HG03457 (cell line): ENCODE measurements around the gene CCL5.
A peak's percentile ranks its signal among the peaks of the same experiment; 100 is the strongest.

Experiments used
- ATAC-seq: cut with Tn5 transposase; IDR thresholded peaks from one replicate; pipeline ENCODE4 v1.9.1; 2021; ENCODE audit warnings: moderate number of reproducible peaks; ENCODE audit not compliant: unreplicated experiment

The CCL5 gene

GRCh38 chr17:35879773-35880654 is at the start of gene CCL5:
CCL5 (minus strand) TSS chr17:35880360.
- peak; percentile 73 for ATAC-seq

GRCh38 chr17:35927714-35928113 is 47.6 kb upstream of the CCL5 start:
- ATAC-seq: no peak

- no peak for ATAC-seq
These were observed 43.5 kb upstream of the CCL5 start for GRCh38 chr17:35923609-35924114.

DNA sequence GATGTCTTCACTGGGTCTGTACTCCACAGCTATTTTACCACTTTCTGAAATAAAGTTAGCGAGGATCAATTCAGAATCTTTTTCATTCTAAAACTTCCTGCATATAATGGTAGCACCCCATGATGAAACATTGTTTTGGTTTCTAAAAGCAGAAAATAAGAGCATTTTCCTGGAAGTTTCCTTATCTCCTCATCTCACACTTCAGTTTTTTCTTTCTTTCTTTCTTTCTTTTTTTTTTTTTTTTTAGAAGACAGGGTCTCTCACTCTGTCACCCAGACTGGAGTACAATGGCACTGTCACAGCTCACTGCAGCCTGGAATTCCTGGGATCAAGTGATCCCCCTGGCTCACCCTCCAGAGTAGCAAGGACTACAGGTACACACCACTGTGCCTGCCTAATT is 40.1 kb upstream of the CCL5 start:
- no peak for ATAC-seq

GRCh38 chr17:35918665-35919064 is 38.5 kb upstream of the CCL5 start:
- no peak for ATAC-seq

- ATAC-seq: no peak
These were observed 37.5 kb upstream of the CCL5 start for GRCh38 chr17:35917519-35918213.

DNA sequence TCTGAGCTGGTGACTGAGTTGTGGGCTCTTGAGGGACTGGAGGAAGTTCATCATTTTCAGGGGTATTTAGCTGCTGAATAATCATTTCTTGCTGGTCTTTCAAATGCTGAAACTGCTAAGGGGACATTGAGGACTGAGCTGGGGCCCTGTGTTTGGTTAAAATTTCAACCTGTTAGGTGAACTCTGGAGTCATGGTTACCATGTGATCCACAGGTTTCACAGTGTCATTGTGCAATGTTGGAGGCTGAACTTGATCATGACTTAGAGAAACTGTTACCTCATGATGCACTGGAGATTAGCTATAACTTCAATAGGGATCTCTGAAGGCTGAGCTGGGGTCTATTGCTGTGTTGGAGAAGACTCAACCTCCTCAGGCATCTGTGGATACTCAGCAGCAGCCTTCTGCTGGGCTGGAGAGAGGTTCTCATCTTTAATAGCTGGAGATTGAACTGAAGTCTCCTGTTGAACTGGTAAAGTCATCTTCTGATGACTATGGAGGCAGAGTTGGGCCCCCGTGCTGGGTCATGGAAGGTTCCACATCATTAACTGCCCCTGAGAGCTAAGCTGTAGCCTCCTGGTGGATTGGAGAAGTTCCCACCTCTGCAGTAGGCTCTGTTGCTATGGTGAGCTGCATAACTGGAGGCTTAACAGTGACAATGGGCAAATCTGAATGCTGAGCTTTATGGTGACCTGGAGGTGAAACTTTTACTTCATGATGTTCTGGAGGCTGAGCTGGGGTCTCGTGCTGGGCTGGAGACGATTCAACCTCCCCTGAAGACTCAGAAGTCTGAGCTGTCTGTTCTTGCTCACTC is 35.2 kb upstream of the CCL5 start:
- ATAC-seq: no peak

DNA sequence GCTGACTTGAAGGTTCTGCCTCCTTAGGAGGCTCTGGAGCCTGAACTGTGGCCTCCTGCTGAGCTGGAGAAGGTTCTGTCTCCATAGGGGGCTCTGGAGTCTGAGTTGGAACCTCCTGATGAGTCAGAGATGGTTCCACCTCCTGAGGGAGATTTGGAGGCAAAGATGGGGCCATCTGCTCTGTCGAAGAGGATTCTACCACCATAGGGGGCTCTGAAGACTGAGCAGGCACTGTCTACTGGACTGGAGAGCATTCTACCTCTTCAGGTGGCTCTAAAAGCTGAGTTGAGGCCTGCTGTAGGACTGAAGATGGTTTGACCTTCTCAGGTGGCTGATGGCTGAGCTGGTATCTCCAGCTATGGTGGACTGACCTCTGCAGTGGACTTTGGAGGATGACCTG is 34.2 kb upstream of the CCL5 start:
- no peak for ATAC-seq

DNA sequence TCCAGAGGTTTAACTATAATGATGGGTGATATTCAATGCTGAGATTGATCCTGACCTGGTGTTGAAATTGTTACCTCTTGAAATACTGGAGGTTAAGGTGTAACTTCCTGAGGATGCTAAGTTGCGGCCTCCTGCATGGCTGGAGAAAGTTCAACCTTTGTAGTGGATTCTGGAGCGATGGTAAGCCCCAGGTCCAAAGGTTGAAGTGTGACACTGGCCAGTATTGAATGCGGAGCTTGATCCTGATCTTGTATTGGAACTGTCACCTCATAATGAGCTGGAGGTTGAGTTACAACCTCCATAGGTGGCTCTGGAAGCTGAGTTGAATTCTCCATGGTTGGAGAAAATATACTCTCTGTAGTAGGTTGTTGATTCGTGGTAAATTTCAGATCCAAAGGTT is 33.4 kb upstream of the CCL5 start:
- ATAC-seq: no peak

GRCh38 chr17:35912942-35913341 is 32.8 kb upstream of the CCL5 start:
- no peak for ATAC-seq

GRCh38 chr17:35912339-35912912 is 32.3 kb upstream of the CCL5 start:
- no peak for ATAC-seq

- no peak for ATAC-seq
These were observed 29.2 kb upstream of the CCL5 start for GRCh38 chr17:35909408-35909807.

DNA sequence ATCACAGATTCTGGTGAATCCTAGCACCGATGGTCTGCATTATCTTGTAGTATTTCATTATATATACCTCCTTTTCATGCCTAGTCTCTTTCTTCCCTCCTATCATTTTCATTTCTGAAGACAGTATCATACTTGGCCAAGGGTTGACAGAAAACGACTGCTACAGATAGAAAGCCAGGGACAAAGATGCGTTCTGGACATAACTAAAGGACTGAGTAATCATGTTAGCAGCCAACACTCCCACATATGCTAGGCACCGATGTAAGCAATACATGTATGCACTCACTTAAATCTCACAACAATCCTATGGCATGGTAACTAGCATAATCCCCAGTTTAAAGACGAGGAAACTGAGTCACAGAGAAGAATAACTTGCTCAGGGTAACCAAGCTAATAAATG is 27.5 kb upstream of the CCL5 start:
- ATAC-seq: no peak

GRCh38 chr17:35906926-35907637 is 26.9 kb upstream of the CCL5 start:
- ATAC-seq: no peak

- no peak for ATAC-seq
These were observed 26.2 kb upstream of the CCL5 start for GRCh38 chr17:35906191-35906925.

- no peak for ATAC-seq
These were observed 23.3 kb upstream of the CCL5 start for GRCh38 chr17:35903451-35903850.

DNA sequence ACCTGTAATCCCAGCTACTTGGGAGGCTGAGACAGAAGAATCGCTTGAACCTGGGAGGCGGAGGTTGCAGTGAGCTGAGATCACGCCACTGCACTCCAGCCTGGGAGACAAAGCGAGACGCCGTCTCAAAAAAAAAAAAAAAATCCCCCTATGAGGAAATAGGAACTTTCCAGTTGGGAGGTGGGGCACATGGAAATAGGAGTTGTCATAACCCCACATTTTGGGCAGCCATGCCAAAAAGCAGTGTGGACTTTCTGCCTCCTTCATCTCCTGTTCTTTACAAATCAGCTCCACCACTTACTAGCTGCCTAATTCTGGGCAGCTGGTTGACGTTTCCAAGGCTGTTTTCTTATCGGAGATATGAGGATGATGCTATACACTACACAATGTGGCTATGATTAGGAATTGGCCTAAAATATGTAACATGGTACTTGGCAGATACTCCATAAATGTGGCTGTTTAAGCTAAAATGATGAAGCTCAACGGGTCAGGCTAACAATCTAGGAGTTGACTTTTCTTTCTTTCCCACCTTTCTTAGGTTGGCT is 21.5 kb upstream of the CCL5 start:
- ATAC-seq: no peak

DNA sequence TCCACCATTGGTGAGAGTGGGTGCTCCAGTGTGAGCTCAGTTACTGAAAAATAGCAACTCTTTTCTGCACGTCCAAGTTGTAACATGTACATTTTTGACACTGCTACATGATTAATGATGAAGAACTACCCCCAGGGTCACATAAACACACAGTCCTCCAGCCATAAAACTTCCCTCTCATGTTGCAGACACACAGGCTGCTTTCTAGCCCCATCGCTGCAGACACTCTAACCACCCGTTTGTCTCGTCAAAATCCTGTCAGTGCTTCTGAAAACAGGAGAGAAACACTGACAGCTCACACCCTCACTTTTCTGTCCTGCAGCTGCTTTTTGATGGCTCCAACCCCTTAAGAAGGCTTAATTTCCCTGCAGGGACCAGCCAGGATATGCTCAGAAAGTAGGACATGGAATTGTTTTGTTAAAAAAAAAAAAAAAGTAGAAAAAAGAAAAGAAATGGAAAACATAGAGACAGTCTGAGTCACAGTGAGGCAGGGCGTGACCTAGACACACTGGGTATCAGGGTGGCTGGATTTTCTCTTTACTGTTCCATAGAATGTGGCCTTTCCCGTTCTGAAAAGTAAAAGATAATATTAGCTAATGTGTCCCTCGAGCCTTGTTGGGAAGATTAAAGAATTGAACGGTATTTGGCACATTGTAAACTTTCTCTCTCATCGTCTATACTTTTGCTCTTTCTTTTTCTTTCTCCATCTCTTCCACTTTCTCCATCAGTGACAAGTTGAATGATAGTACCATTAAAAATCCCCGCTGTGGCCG is 20.7 kb upstream of the CCL5 start:
- no peak for ATAC-seq

DNA sequence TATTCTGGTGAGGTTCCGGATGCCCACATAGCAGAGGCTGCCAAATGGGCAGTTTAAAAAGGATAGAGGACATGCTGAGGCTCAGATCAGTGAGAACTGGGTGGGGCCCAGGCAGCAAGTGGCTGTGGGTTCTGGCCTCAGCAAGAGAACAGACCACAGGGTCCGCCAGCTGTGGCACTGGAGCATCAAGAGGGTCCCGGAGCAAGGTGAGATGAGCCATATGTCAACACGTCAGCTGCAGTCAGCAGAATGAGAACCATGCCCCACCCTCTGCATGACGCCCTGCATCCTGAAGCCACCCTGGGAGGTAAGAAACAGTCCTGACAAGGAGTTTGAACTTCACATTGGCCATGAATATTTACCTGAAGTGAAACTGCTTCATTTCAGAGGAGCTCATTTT is 20.1 kb upstream of the CCL5 start:
- no peak for ATAC-seq
